MCF 10A (cell line): ENCODE results near the gene DACT3. TPM values are rescaled to one million over a fixed set of nuclear protein-coding genes. Genes with fewer than 3 reads are reported as not detected.

ENCODE experiments used
- BruUV-seq: library from RNA; stranded (reverse); fragments of 400-500 nt; replicated peaks from 2 replicates; lab custom pipeline; 2021; lab: Mats Ljungman, UMichigan
- CTCF ChIA-PET: fragments of 300-600 bp; sonication (Branson Sonifier 250); formaldehyde crosslinking; extraction: SDS; loops from one replicate; lab custom pipeline; 2021; ENCODE audit warnings: antibody characterized with exemption, inconsistent platforms; lab: Yijun Ruan, JAX
- POLR2A ChIA-PET: fragments of 300-600, 350-650 bp; sonication (Branson Sonifier 250); formaldehyde crosslinking; extraction: SDS; loops from one replicate; lab custom pipeline; 2020; ENCODE audit warnings: antibody characterized with exemption, inconsistent platforms; lab: Yijun Ruan, JAX
- DNase-seq: peaks from one replicate; pipeline ENCODE4 v3.0.0-alpha.2; 2018; ENCODE audit not compliant: unreplicated experiment
- H3K27ac Mint-ChIP-seq: one replicate; pipeline ENCODE4 v1.8.0; 2022; ENCODE audit warnings: mild to moderate bottlenecking, low read depth, mixed read lengths; ENCODE audit not compliant: unreplicated experiment
- H3K27me3 Mint-ChIP-seq: one replicate; pipeline ENCODE4 v1.8.0; 2022; ENCODE audit warnings: mixed read lengths; ENCODE audit not compliant: insufficient read depth, unreplicated experiment
- H3K36me3 Mint-ChIP-seq: one replicate; pipeline ENCODE4 v1.8.0; 2022; ENCODE audit warnings: mild to moderate bottlenecking, moderate library complexity, mixed read lengths; ENCODE audit not compliant: insufficient read depth, unreplicated experiment
- H3K4me1 Mint-ChIP-seq: one replicate; pipeline ENCODE4 v1.8.0; 2022; ENCODE audit warnings: mixed read lengths; ENCODE audit not compliant: insufficient read depth, unreplicated experiment
- H3K4me3 Mint-ChIP-seq: one replicate; pipeline ENCODE4 v1.8.0; 2022; ENCODE audit warnings: mild to moderate bottlenecking, moderate library complexity, mixed read lengths; ENCODE audit not compliant: unreplicated experiment
- H3K9me3 Mint-ChIP-seq: one replicate; pipeline ENCODE4 v1.8.0; 2022; ENCODE audit warnings: mixed read lengths; ENCODE audit not compliant: unreplicated experiment
- intact Hi-C: fragments of 100-400 bp; cut with micrococcal nuclease; formaldehyde crosslinking; loops from 2 replicates; pipeline ENCODE4 v1.14.1; 2022
- total RNA-seq: library from RNA; stranded (reverse); gene quantifications from 2 replicates; pipeline ENCODE4 v1.2.3, GENCODE V29; 2022
- TF ChIP-seq, protein P1 (sequence below): fragments of 200-600 bp; IDR thresholded peaks from one replicate; pipeline ENCODE4 v1.8.0; 2022; ENCODE audit warnings: antibody characterized with exemption, mild to moderate bottlenecking; ENCODE audit not compliant: unreplicated experiment

The DACT3 gene
- total RNA-seq, 1 experiment from 2014 or later, result 0.09 TPM

DNA sequence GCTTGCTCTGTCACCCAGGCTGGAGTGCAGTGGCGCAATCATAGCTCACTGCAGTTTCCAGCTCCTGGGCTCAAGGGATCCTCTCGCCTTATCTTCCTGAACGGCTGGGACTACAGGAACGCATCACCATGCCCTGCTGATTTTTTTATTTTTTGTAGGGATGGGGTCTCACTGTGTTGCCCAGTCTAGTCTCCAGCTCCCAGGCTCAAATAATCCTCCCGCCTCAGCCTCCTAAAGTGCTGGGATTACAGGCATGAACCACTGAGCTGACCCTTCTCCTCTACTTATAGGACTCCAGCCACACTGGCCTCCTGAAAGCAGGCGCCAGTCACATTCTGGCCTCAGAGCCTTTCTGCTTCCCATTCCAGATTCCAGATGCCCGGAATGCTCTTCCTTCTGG is 10.5 kb downstream of the DACT3 start:
- TF ChIP-seq, protein P1, sequence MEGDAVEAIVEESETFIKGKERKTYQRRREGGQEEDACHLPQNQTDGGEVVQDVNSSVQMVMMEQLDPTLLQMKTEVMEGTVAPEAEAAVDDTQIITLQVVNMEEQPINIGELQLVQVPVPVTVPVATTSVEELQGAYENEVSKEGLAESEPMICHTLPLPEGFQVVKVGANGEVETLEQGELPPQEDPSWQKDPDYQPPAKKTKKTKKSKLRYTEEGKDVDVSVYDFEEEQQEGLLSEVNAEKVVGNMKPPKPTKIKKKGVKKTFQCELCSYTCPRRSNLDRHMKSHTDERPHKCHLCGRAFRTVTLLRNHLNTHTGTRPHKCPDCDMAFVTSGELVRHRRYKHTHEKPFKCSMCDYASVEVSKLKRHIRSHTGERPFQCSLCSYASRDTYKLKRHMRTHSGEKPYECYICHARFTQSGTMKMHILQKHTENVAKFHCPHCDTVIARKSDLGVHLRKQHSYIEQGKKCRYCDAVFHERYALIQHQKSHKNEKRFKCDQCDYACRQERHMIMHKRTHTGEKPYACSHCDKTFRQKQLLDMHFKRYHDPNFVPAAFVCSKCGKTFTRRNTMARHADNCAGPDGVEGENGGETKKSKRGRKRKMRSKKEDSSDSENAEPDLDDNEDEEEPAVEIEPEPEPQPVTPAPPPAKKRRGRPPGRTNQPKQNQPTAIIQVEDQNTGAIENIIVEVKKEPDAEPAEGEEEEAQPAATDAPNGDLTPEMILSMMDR, result no peak
- no peak overlapping the region for H3K27ac Mint-ChIP-seq
- H3K36me3 Mint-ChIP-seq, result peaks cover 6% of the 10 kb centered on the region
- intact Hi-C loops, result no loop called here
- peaks cover 35% of the 10 kb centered on the region for H3K27me3 Mint-ChIP-seq
- no peaks in the 10 kb centered on the region for H3K4me1 Mint-ChIP-seq
- CTCF ChIA-PET, result interaction anchor here (0.6 to 3.4 kb wide), 3 partner anchors 12 to 114 kb away, joined by 3 to 9 read pairs (median 3); no protein-coding TSS in a partner anchor
- no peak for DNase-seq
- POLR2A ChIA-PET, result no interaction called here
- H3K9me3 Mint-ChIP-seq, result no peaks in the 10 kb centered on the region
- no TSS peak for BruUV-seq
- no peak overlapping the region for H3K4me3 Mint-ChIP-seq

DNA sequence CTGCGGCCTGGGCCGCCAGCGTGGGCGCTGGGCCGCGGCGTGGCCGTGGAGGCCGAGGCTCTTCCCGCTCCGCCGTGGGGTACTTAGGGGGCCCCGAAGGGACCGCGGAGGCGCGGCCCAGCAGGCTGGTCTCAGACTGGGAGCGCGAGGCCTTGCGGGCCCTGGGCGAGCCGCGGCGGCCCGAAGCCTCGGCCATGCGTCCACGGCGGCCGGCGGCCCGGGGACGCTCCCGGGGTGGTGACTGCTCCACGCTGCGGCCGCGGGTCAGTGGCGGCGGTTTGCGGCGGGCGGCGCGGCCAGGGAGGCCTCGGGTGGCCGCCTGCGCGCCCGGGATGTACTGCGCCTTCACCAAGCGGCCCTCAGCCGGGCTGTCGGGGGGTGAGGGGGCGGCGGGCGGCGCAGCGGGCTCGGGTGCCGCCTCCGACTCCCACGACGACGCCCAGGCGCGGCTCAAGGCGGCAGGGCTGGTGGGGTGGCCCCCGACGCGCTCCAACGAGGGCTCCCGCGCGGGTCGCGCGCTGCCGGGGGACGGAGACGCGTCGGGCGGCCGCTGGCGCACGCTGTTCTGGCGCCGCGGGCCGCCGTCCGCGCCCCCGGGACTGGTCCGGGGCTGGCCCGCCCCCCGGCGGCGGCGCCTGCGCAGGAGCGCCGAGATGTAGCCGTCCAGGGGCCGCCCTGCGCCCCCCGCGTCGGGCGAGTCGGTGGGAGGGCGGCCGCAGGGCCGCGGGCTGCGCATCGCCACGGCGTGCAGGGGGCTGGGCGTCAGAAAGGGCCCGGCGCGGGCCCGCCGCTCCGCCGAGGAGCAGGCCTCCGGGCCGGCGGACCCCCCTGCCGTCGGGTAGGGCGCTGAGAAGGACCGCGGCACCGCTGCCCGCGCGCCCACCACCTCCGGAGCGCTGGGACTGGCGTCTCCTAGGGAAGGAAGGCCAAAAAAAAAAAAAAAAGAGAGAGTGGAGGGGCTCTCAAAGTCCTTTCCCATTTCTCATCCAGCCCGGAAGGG is 11.7 kb downstream of the DACT3 start:
- no TSS peak for BruUV-seq
- H3K36me3 Mint-ChIP-seq, result peaks cover 6% of the 10 kb centered on the region
- no peaks in the 10 kb centered on the region for H3K9me3 Mint-ChIP-seq
- TF ChIP-seq, protein P1, result no peak
- ChIA-PET POLR2A (no interaction called here), CTCF (interaction anchor here (0.6 kb wide), 1 partner anchor 33 kb away, joined by 4 read pairs; no protein-coding TSS in a partner anchor)
- H3K4me3 Mint-ChIP-seq, result no peak overlapping the region
- no peak overlapping the region for H3K27ac Mint-ChIP-seq
- intact Hi-C loops, result no loop called here
- H3K27me3 Mint-ChIP-seq, result peaks cover 23% of the 10 kb centered on the region
- H3K4me1 Mint-ChIP-seq, result no peaks in the 10 kb centered on the region
- no peak for DNase-seq

DNA sequence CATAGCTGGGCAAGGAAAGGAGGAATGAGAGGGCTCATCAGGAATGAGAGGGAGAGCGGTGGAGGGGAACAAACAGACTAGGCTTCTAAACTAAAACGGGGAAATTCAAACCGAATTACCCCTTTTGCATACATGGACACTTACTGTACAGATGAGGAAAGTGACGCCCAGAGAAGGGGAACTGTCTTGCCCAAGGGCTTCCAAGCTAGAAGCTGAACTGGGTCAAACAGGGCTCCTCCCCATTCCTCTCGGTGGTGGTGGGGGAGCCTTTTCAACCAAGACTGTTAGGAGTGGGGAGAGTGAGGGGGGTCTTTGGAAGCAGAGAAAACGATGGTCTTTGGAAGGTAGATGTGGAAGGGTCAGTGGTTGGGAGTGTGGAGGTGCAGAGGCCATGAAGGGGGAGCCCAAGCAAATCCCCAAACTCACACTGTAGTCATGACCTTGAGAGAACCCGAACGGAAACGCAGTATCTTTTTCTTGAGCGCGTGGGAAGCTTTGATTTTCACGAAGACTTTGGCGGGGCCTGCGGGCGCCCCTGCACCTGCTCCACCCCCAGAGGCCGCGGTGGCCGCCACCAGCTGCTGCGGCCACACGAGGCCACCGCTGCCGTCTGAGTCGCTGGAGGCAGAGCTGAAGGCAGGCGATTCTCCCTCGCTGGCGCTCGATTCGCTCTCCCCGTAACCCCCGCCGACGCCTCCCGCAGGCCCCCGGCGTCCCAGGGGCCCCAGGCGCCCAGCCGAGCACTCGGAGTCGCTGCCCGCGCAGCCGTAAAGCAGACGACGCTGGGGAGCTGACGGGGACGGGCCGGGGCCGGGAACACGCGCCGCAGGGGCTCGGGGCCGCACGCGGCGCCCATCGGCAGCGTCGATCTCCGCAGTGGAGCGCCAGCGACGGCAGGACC is 12.7 kb downstream of the DACT3 start:
- intact Hi-C loops, result no loop called here
- TF ChIP-seq, protein P1, result no peak
- POLR2A ChIA-PET, result no interaction called here
- no TSS peak for BruUV-seq
- DNase-seq, result no peak
- Mint-ChIP-seq H3K36me3 (peaks cover 6% of the 10 kb centered on the region), H3K9me3 (no peaks in the 10 kb centered on the region), H3K4me1 (no peaks in the 10 kb centered on the region), H3K27me3 (peaks cover 13% of the 10 kb centered on the region), H3K4me3 (no peak overlapping the region), H3K27ac (no peak overlapping the region)
- CTCF ChIA-PET, result interaction anchor here (0.6 to 1.5 kb wide), 2 partner anchors 32 to 35 kb away, joined by 4 read pairs; no protein-coding TSS in a partner anchor
